Smooth muscle cell (in vitro differentiated cells): ENCODE data around the gene GEN1. TPM values are rescaled to one million over a fixed set of nuclear protein-coding genes. Genes with fewer than 3 reads are reported as not detected.

Source experiments
- DNase-seq: peaks from one replicate; lab custom pipeline; 2025; ENCODE audit not compliant: unreplicated experiment; lab: John Stamatoyannopoulos, UW
- H2AFZ ChIP-seq: fragments of 200-600 bp; sonication (generic); 2 replicates; pipeline ENCODE4 v1.6.0; 2016; ENCODE audit warnings: antibody characterized with exemption, low read depth, mild to moderate bottlenecking
- H3F3A ChIP-seq: fragments of 200-600 bp; sonication (generic); 2 replicates; pipeline ENCODE4 v1.6.0; 2017; ENCODE audit warnings: antibody characterized with exemption, low read depth
- H3K27ac ChIP-seq: fragments of 200-600 bp; sonication (generic); 2 replicates; pipeline ENCODE4 v1.5.1; 2016; ENCODE audit warnings: low read depth, mild to moderate bottlenecking
- H3K27me3 ChIP-seq: fragments of 200-600 bp; sonication (generic); 2 replicates; pipeline ENCODE4 v1.6.1; 2016; ENCODE audit warnings: low read depth, mild to moderate bottlenecking
- H3K36me3 ChIP-seq: fragments of 200-600 bp; sonication (generic); 2 replicates; pipeline ENCODE4 v1.5.1; 2016; ENCODE audit warnings: low read depth
- H3K4me1 ChIP-seq: fragments of 200-600 bp; sonication (generic); 2 replicates; pipeline ENCODE4 v1.5.1; 2016; ENCODE audit warnings: low read depth
- H3K4me2 ChIP-seq: fragments of 200-600 bp; sonication (generic); 2 replicates; pipeline ENCODE4 v1.6.0; 2016; ENCODE audit warnings: mild to moderate bottlenecking
- H3K4me3 ChIP-seq: fragments of 200-600 bp; sonication (generic); 2 replicates; pipeline ENCODE4 v1.5.1; 2016; ENCODE audit warnings: mild to moderate bottlenecking
- H3K79me2 ChIP-seq: fragments of 200-600 bp; sonication (generic); 2 replicates; pipeline ENCODE4 v1.6.0; 2016; ENCODE audit warnings: low read depth, mild to moderate bottlenecking
- H3K9ac ChIP-seq: fragments of 200-600 bp; sonication (generic); 2 replicates; pipeline ENCODE4 v1.6.0; 2016; ENCODE audit warnings: low read depth
- H3K9me3 ChIP-seq: fragments of 200-600 bp; sonication (generic); replicated peaks from 2 replicates; pipeline ENCODE4 v1.5.1; 2016; ENCODE audit warnings: low read depth
- H4K20me1 ChIP-seq: fragments of 200-600 bp; sonication (generic); 2 replicates; pipeline ENCODE4 v1.6.0; 2016; ENCODE audit warnings: low read depth
- CTCF ChIP-seq: fragments of 200-600 bp; sonication (generic); IDR thresholded peaks from 2 replicates; pipeline ENCODE4 v1.5.1; 2017; ENCODE audit warnings: borderline replicate concordance, mild to moderate bottlenecking, antibody characterized with exemption; ENCODE audit not compliant: insufficient read depth, poor library complexity, severe bottlenecking
- WGBS: methylation state at CpG from one replicate; pipeline ENCODE4 v1.1.7; 2016; ENCODE audit warnings: low lambda C conversion rate; 5-methylcytosine and 5-hydroxymethylcytosine counted together
- polyA plus RNA-seq: library from polyadenylated mRNA; unstranded; fragments of >200 nt; fragmentation: Nextera tagmentation; extraction: Ambion mirVana; gene quantifications from 2 replicates; pipeline ENCODE4 v1.2.1, GENCODE V29; 2016
- total RNA-seq: library from RNA; depleted of rRNA; stranded (reverse); fragments of >200 nt; gene quantifications from 2 replicates; pipeline ENCODE4 v1.2.3, GENCODE V29; 2014

Gene GEN1
- total and polyA plus RNA-seq, 2 experiments from 2014 or later = 1.1 to 6.7 TPM

- WGBS = 94% methylated on average over 2 of the region's 2 CpGs
Measured at GRCh38 chr2:17709897-17710296, 44.0 kb upstream of the GEN1 start.

GRCh38 chr2:17710547-17711248 is 43.2 kb upstream of the GEN1 start:
- 93% methylated on average over 9 of the region's 9 CpGs for WGBS
- Histone ChIP-seq H3K4me1 (no peaks in the 10 kb centered on the region), H2AFZ (no peak overlapping the region), H3K27ac (no peak overlapping the region), H3K79me2 (no peaks in the 10 kb centered on the region), H3K9me3 (no peaks in the 10 kb centered on the region), H3F3A (no peaks in the 10 kb centered on the region), H3K27me3 (no peaks in the 10 kb centered on the region), H3K9ac (no peak overlapping the region), H3K36me3 (peaks cover 8% of the 10 kb centered on the region), H3K4me2 (no peak overlapping the region), H4K20me1 (no peaks in the 10 kb centered on the region), H3K4me3 (no peak overlapping the region)
- no peak for DNase-seq
- TF ChIP-seq CTCF = no peak

More at GRCh38 chr2:17709897-17710296, 44.0 kb upstream of the GEN1 start:
- DNase-seq = no peak
- Histone ChIP-seq H3K9ac (no peak overlapping the region), H3K4me2 (no peak overlapping the region), H3K4me1 (no peaks in the 10 kb centered on the region), H3F3A (no peaks in the 10 kb centered on the region), H2AFZ (no peak overlapping the region), H4K20me1 (no peaks in the 10 kb centered on the region), H3K27me3 (no peaks in the 10 kb centered on the region), H3K4me3 (no peak overlapping the region), H3K36me3 (peaks cover 8% of the 10 kb centered on the region), H3K9me3 (no peaks in the 10 kb centered on the region), H3K79me2 (no peaks in the 10 kb centered on the region), H3K27ac (no peak overlapping the region)
- TF ChIP-seq CTCF = no peak

GRCh38 chr2:17713291-17713690 is 40.6 kb upstream of the GEN1 start:
- Histone ChIP-seq H2AFZ (no peak overlapping the region), H3F3A (no peaks in the 10 kb centered on the region), H3K36me3 (peaks cover 8% of the 10 kb centered on the region), H3K27me3 (no peaks in the 10 kb centered on the region), H4K20me1 (no peaks in the 10 kb centered on the region), H3K4me1 (no peaks in the 10 kb centered on the region), H3K27ac (no peak overlapping the region), H3K4me3 (no peak overlapping the region), H3K79me2 (no peaks in the 10 kb centered on the region), H3K9ac (no peak overlapping the region), H3K4me2 (no peak overlapping the region), H3K9me3 (no peaks in the 10 kb centered on the region)
- 79% methylated on average over 1 of the region's 1 CpG for WGBS
- DNase-seq = no peak
- TF ChIP-seq CTCF = no peak

- no peaks in the 10 kb centered on the region for H4K20me1 ChIP-seq
Measured at GRCh38 chr2:17717666-17718065, 36.3 kb upstream of the GEN1 start.

More at GRCh38 chr2:17717666-17718065, 36.3 kb upstream of the GEN1 start:
- no peak overlapping the region for H3K4me2 ChIP-seq
- no peaks in the 10 kb centered on the region for H3K4me1 ChIP-seq
- no peak overlapping the region for H3K27ac ChIP-seq
- WGBS = 96% methylated on average over 4 of the region's 4 CpGs
- DNase-seq = no peak
- no peak for TF ChIP-seq CTCF
- H3K79me2 ChIP-seq = no peaks in the 10 kb centered on the region
- H3K36me3 ChIP-seq = peaks cover 14% of the 10 kb centered on the region
- no peaks in the 10 kb centered on the region for H3K9me3 ChIP-seq
- H3K9ac ChIP-seq = no peak overlapping the region
- peaks cover 4% of the 10 kb centered on the region for H3F3A ChIP-seq
- H3K4me3 ChIP-seq = no peak overlapping the region
- no peak overlapping the region for H2AFZ ChIP-seq
- H3K27me3 ChIP-seq = no peaks in the 10 kb centered on the region
